Testis (tissue), 2 donors: ENCODE measurements around the gene FSTL4.

Source experiments
- CTCF ChIP-seq, 3 experiments: fragments of 450-650 bp in 2 of 3; fragments of 200-600 bp in 1 of 3; sonication (generic) in 1 of 3; IDR thresholded peaks; one replicate each; pipeline ENCODE4 v1.5.1; 2016 to 2019; ENCODE audit warnings: antibody characterized with exemption in 3 of 3, mild to moderate bottlenecking in 2 of 3, moderate library complexity in 1 of 3
- POLR2A ChIP-seq: fragments of 450-650 bp; IDR thresholded peaks from one replicate; pipeline ENCODE4 v1.6.1; 2017; ENCODE audit warnings: antibody characterized with exemption, mild to moderate bottlenecking, moderate library complexity

GRCh38 chr5:133253671-133254070, 358.7 kb downstream of the FSTL4 start:
- TF ChIP-seq CTCF (IDR thresholded peaks at IDR 0.05) = no peak
- TF ChIP-seq POLR2A = no peak
